Gastrocnemius medialis (tissue), 4 donors: ENCODE results near the gene MYPOP. TPM values are rescaled to one million over a fixed set of nuclear protein-coding genes. Genes with fewer than 3 reads are reported as not detected.
"Not testable (repeated sequence)": the region's sequence is repeated elsewhere in the genome, so short reads cannot be mapped to it uniquely, and the experiment has no call there.

Experiments
- ATAC-seq, 2 donors: fragments of 150-250 bp; one replicate each; pipeline ENCODE4 v1.9.1; 2016
- DNase-seq, 2 donors: peaks; one replicate each; pipeline ENCODE4 v3.0.0-alpha.2; 2019
- H3K27ac ChIP-seq, 4 donors: fragments of 200-600 bp; sonication (generic); 1 replicate in 1 of 4; 2 replicates in 3 of 4; pipeline ENCODE4 v1.5.1; 2016 to 2018; ENCODE audit warnings: mild to moderate bottlenecking in 2 of 4, moderate library complexity in 1 of 4
- H3K27me3 ChIP-seq, 3 donors: fragments of 200-600 bp; sonication (generic) in 2 of 3; 1 replicate in 1 of 3; 2 replicates in 2 of 3; pipeline versions ENCODE4 v1.5.1 to v1.6.0; 2016 to 2019; ENCODE audit warnings: mild to moderate bottlenecking in 1 of 3, moderate library complexity in 1 of 3
- H3K36me3 ChIP-seq, 2 donors: fragments of 200-600 bp; sonication (generic) in 1 of 2; one replicate each; pipeline ENCODE4 v1.5.1; 2017 to 2018
- H3K4me1 ChIP-seq, 2 donors: fragments of 200-600 bp; sonication (generic) in 1 of 2; one replicate each; pipeline ENCODE4 v1.5.1; 2016 to 2017; ENCODE audit warnings: mild to moderate bottlenecking in 2 of 2
- H3K4me3 ChIP-seq, 4 donors: fragments of 200-600 bp; sonication (generic) in 3 of 4; 1 replicate in 1 of 4; 2 replicates in 3 of 4; pipeline ENCODE4 v1.5.1; 2016 to 2019; ENCODE audit warnings: mild to moderate bottlenecking in 2 of 4
- H3K9me3 ChIP-seq, 3 donors: fragments of 200-600 bp; sonication (generic) in 2 of 3; 1 replicate in 1 of 3; 2 replicates in 2 of 3; pipeline ENCODE4 v1.5.1; 2016 to 2019
- POLR2A ChIP-seq, 2 donors: fragments of 450-650 bp; IDR thresholded peaks; one replicate each; pipeline ENCODE4 v1.6.1; 2017; ENCODE audit warnings: antibody characterized with exemption in 2 of 2, mild to moderate bottlenecking in 2 of 2, moderate library complexity in 2 of 2
- in situ Hi-C, 4 donors: fragments of 200-750 bp; cut with MboI; loops; one replicate each; pipeline versions ENCODE4 v1.15.0 to v1.8.0; 2017; ENCODE audit warnings: low sequenced_read_pairs in 4 of 4
- intact Hi-C: fragments of 100-400 bp; cut with DNase I; formaldehyde crosslinking; loops from one replicate; pipeline ENCODE4 v1.15.1; 2023; ENCODE audit warnings: low total_unique reads
- total RNA-seq, 4 donors: library from RNA; depleted of rRNA; stranded (reverse); fragments of >200 nt; gene quantifications; one replicate each; pipeline versions ENCODE4 v1.1.0 to v1.2.3, GENCODE V29; 2016
- TF ChIP-seq, protein P1 (sequence below), 5 experiments: fragments of 450-650 bp in 3 of 5; fragments of 200-600 bp in 2 of 5; sonication (generic) in 2 of 5; IDR thresholded peaks in 4 of 5; conservative IDR thresholded peaks in 1 of 5; 1 replicate in 4 of 5; 2 replicates in 1 of 5; pipeline ENCODE4 v1.5.1; 2016 to 2019; ENCODE audit warnings: antibody characterized with exemption in 5 of 5, mild to moderate bottlenecking in 3 of 5, moderate library complexity in 3 of 5

MYPOP gene
- total RNA-seq, 4 donors from 2014 or later = 5.9 to 12.4 (median 6.3) TPM

DNA sequence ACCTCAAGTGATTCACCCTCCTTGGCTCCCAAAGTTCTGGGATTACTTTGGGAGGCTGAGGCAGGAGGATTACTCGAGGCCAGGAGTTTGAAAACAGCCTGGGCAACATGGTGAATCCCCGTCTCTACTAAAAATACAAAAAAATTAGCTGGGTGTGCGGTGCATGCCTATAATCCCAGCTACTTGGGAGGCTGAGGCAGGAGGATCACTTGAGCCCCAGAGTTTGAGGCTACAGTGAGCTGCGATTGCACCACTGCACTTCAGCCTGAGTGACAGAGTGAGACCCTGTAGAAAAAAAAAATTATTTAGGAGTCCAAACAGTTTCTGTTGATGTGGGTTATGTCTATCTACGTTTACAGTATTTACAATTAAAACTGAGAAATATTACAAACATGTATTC lies 31.6 kb downstream of the MYPOP start:
- H3K9me3 ChIP-seq = no peaks in the 10 kb centered on the region
- H3K27me3 ChIP-seq = no peaks in the 10 kb centered on the region
- no peak overlapping the region for H3K4me3 ChIP-seq
- intact Hi-C loops = no loop called here
- H3K4me1 ChIP-seq = no peaks in the 10 kb centered on the region
- in situ Hi-C loops = no loop called here
- no peak for DNase-seq
- no peak for ATAC-seq
- TF ChIP-seq, protein P1, sequence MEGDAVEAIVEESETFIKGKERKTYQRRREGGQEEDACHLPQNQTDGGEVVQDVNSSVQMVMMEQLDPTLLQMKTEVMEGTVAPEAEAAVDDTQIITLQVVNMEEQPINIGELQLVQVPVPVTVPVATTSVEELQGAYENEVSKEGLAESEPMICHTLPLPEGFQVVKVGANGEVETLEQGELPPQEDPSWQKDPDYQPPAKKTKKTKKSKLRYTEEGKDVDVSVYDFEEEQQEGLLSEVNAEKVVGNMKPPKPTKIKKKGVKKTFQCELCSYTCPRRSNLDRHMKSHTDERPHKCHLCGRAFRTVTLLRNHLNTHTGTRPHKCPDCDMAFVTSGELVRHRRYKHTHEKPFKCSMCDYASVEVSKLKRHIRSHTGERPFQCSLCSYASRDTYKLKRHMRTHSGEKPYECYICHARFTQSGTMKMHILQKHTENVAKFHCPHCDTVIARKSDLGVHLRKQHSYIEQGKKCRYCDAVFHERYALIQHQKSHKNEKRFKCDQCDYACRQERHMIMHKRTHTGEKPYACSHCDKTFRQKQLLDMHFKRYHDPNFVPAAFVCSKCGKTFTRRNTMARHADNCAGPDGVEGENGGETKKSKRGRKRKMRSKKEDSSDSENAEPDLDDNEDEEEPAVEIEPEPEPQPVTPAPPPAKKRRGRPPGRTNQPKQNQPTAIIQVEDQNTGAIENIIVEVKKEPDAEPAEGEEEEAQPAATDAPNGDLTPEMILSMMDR (IDR thresholded peaks at IDR 0.05 in 4 of 5, conservative IDR thresholded peaks at IDR 0.05 in 1 of 5) = no peak
- no peak for TF ChIP-seq POLR2A (IDR thresholded peaks at IDR 0.05)
- no peaks in the 10 kb centered on the region for H3K36me3 ChIP-seq
- no peak overlapping the region for H3K27ac ChIP-seq

DNA sequence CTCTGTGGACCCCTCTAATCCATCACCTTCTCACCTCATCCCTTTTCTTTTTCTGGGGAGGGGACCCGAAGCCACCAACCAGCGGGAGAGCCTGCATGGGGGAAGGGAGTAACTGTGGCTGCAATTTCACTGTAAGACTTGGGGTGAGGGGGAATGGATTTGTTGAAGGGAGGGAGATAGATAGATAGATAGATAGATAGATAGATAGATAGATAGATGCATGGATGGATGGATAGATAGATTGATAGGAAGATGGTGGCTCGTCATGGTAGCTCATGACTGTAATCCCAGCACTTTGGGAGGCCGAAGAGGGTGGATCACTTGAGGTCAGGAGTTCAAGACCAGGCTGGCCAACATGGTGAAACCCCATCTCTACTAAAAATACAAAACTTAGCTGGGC lies 35.2 kb downstream of the MYPOP start:
- in situ Hi-C loops, H3K4me3 ChIP-seq, intact Hi-C loops, DNase-seq, H3K36me3 ChIP-seq, H3K9me3 ChIP-seq, H3K27ac ChIP-seq, H3K4me1 ChIP-seq, ATAC-seq: not testable (repeated sequence)
- peaks cover 10 to 16% (median 10%) of the 10 kb centered on the region in 3 donors for H3K27me3 ChIP-seq

DNA sequence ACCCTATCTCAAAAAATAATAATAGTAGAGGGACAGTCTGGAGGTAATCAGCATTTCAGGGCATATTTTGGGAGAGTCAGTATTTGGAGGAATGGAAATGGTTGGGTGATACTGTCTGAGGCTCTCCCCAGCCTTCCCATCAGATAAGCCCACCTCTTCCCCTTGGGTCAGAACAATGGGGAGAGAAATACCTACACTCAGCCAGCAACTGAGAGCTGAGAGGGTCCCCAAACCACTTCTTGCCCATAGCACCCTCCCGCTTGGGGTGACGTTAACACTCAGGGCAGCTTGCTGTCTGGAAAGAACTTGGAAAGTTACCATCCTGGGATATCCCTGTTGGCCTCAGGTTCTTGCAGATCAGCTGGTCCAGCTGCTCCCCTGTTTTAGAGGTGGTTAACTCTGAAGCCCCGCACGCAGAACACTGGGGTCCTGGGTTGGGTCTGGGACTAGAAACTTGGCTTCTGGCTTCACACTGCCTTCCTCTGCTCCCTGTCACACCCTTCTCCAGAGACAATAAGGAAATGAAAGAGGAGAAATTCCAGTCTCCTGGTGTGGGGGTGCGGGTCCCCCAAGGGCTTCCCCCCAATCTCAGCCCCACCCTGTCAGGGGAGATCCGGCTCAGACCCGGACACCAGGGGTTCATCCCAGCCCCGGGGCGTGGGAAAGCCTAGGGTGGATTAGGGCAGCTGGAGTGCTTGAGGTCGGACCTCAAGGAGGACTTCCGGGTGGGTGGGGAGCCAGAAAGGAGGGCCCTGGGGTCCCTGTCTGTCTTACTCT lies 35.8 kb downstream of the MYPOP start:
- in situ Hi-C loops = no loop called here
- Histone ChIP-seq H3K27ac (no peak overlapping the region), H3K4me1 (peaks cover 8 to 14% of the 10 kb centered on the region in 2 donors), H3K4me3 (no peak overlapping the region), H3K9me3 (no peaks in the 10 kb centered on the region), H3K27me3 (peaks cover 10 to 16% (median 10%) of the 10 kb centered on the region in 3 donors), H3K36me3 (no peaks in the 10 kb centered on the region)
- TF ChIP-seq, protein P1 (IDR thresholded peaks at IDR 0.05 in 4 of 5, conservative IDR thresholded peaks at IDR 0.05 in 1 of 5) = no peak
- no peak for TF ChIP-seq POLR2A (IDR thresholded peaks at IDR 0.05)
- DNase-seq (no peak), ATAC-seq (no peak)
- intact Hi-C loops = no loop called here

DNA sequence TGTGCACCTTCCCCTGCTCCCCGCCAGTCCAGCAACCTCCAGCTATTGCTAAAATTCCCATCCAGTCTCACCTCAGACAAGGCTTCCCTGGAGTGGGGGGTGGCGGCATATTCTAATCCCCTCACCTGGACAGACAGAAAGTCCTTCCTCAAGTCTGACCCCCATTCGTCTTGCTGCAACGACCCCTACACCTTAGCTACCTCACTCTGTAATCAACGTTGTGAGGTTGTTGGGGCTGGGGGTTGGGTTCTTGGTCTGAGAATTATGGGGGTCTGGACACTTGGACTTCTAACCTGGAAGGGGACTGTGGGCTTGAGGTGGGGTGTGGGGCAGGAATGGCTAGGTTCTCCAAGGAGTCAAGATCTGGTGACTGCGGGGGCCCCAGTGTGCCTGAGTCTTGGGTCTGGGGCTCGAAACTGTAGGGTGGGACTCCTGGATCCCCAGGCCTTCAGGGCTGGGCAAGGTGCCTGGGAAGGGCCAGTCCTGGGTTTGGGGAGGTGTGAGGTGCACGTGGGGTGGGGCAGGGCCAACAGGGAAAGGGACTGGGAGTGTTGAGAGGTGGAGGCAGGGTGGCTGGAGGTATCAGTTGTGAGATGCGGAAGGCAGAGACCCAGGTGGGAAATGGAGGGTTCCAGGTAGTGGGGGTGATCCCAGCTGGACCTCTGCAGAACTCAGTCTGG lies 37.0 kb downstream of the MYPOP start:
- no peak overlapping the region for H3K27ac ChIP-seq
- ATAC-seq (no peak), DNase-seq (no peak)
- no peaks in the 10 kb centered on the region for H3K9me3 ChIP-seq
- H3K36me3 ChIP-seq = peaks cover 0 to 3% of the 10 kb centered on the region in 2 donors
- intact Hi-C loops = no loop called here
- H3K4me3 ChIP-seq = no peak overlapping the region
- H3K4me1 ChIP-seq = peaks cover 17 to 22% of the 10 kb centered on the region in 2 donors
- in situ Hi-C loops = no loop called here
- TF ChIP-seq POLR2A (IDR thresholded peaks at IDR 0.05) = no peak
- TF ChIP-seq, protein P1 (IDR thresholded peaks at IDR 0.05 in 4 of 5, conservative IDR thresholded peaks at IDR 0.05 in 1 of 5) = no peak
- peaks cover 10 to 16% (median 10%) of the 10 kb centered on the region in 3 donors for H3K27me3 ChIP-seq

DNA sequence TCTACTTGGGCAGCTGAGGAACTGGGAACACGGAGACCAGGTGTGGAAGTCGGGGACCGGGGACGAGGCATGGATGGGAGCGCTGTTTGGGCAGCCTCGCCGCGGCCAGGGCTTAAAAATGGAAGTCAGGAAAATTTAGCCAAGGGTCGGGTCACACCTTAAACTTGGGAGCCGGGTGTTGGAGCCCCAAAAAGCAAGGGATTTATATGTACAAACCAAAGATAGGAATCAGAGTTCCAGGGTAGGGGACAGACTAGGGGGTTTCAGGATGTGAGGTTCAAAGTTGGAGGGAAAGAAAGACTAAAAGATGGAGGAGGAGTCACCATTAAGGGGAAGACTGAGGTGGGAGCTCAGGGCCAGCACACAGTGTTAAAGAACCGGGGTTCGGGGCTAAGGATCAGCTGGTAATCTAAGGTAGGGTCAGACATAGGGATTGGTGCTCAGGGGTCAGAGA lies 37.8 kb downstream of the MYPOP start:
- no peak for DNase-seq
- Histone ChIP-seq H3K27me3 (peaks cover 10 to 16% (median 10%) of the 10 kb centered on the region in 3 donors), H3K27ac (no peak overlapping the region), H3K36me3 (peaks cover 0 to 6% of the 10 kb centered on the region in 2 donors), H3K4me1 (peaks cover 17 to 22% of the 10 kb centered on the region in 2 donors), H3K4me3 (peak overlapping the region in 3 of 4 donors; percentile 58 to 95 (median 62)), H3K9me3 (no peaks in the 10 kb centered on the region)
- in situ Hi-C loops (no loop called here), intact Hi-C loops (no loop called here)
- TF ChIP-seq, protein P1 (IDR thresholded peaks at IDR 0.05 in 4 of 5, conservative IDR thresholded peaks at IDR 0.05 in 1 of 5) = no peak
- TF ChIP-seq POLR2A (IDR thresholded peaks at IDR 0.05) = no peak
- ATAC-seq = no peak
